IMR-90 (cell line): ENCODE data around the gene DOCK1.

Experiments
- CHD1 ChIP-seq: IDR thresholded peaks from 2 replicates; pipeline ENCODE4 v1.6.1; 2012; ENCODE audit warnings: low read depth, low read length, improper control_type of control experiment
- CTCF ChIP-seq: conservative IDR thresholded peaks from 2 replicates; pipeline ENCODE4 v1.5.1; 2012; ENCODE audit warnings: mild to moderate bottlenecking, low read depth, low read length, improper control_type of control experiment
- MAFK ChIP-seq: IDR thresholded peaks from 2 replicates; pipeline ENCODE4 v1.6.1; 2012; ENCODE audit warnings: low read depth, low read length, improper control_type of control experiment
- MAZ ChIP-seq: IDR thresholded peaks from 2 replicates; pipeline ENCODE4 v1.6.1; 2012; ENCODE audit warnings: low read depth, mild to moderate bottlenecking, low read length, improper control_type of control experiment, moderate library complexity, borderline replicate concordance
- MXI1 ChIP-seq: IDR thresholded peaks from 2 replicates; pipeline ENCODE4 v1.6.1; 2012; ENCODE audit warnings: low read depth, mild to moderate bottlenecking, low read length, moderate library complexity, borderline replicate concordance
- NFE2L2 ChIP-seq: fragments of 150-350 bp; IDR thresholded peaks from 2 replicates; pipeline ENCODE4 v1.6.1; 2016; ENCODE audit warnings: low read depth, mild to moderate bottlenecking, low read length
- POLR2A ChIP-seq: IDR thresholded peaks from 2 replicates; pipeline ENCODE4 v1.6.1; 2012; ENCODE audit warnings: mild to moderate bottlenecking, low read depth, low read length
- RFX5 ChIP-seq: IDR thresholded peaks from 2 replicates; pipeline ENCODE4 v1.8.0; 2012; ENCODE audit warnings: low read depth, mild to moderate bottlenecking, low read length, moderate library complexity
- SMC3 ChIP-seq: fragments of 150-350 bp; IDR thresholded peaks from 2 replicates; pipeline ENCODE4 v1.6.1; 2016; ENCODE audit warnings: low read depth, mild to moderate bottlenecking, antibody characterized with exemption, low read length, moderate library complexity

- TF ChIP-seq CTCF (no peak), RFX5 (no peak), MAFK (no peak), POLR2A (no peak), MAZ (no peak), SMC3 (no peak), CHD1 (no peak), NFE2L2 (no peak), MXI1 (no peak)
Observed at GRCh38 chr10:127325506-127325905, 420.3 kb downstream of the DOCK1 start.
